Colon (tissue), 2 donors: ENCODE measurements around the gene ANK2.

Source experiments
- FAIRE-seq: peaks from 2 replicates; lab custom pipeline; 2012; peaks lifted over from hg19 to GRCh38; lab: Jason Lieb, UNC
- donor health status: control.
- donor health status: control.

ANK2 gene

DNA sequence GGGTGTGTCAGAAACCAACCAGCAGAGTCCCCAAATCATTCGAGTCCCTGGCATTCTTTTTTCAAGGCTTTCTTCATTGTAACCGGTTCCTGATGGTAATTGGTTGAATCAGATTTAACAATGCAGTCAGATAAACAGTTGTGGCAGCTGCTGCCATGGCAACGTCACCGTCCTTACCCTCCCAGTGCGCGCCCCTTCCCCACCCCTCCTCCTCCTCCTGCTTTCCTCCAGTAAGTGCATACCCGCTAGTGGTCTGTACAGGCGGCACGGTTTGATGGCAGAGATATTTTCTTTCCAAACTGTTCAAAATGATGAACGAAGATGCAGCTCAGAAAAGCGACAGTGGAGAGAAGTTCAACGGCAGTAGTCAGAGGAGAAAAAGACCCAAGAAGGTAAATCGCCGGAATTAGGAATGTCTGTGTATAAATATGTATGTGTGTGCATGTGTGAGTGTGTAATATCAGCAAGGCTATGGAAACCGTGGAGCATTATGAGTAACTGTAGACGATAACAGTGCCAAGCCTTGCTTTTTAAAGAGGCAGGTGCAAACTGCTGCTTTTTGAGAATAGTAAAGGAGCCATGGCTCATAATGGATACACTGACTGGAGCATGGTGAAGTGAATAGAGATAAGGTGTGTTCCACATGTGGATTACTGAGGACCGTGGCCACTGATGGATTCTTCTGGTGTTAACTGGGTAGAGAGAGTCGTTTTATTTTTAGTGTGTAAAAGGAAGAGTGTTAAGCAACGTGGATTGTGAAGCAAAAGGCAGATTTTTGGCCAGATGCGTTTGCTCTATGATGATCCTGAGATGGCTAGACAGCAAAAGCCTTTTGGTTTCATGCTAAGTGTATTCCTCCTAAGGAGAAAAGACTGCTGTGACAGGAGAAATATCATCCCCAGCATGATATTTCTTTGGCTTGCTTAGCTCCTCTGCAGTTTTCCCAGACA is at the start of gene ANK2:
Gene ANK2 (plus strand): TSS at position 233 of the 950 bp plus-strand sequence. CDS start 76 bp downstream, at position 309.
- no peak for FAIRE-seq

DNA sequence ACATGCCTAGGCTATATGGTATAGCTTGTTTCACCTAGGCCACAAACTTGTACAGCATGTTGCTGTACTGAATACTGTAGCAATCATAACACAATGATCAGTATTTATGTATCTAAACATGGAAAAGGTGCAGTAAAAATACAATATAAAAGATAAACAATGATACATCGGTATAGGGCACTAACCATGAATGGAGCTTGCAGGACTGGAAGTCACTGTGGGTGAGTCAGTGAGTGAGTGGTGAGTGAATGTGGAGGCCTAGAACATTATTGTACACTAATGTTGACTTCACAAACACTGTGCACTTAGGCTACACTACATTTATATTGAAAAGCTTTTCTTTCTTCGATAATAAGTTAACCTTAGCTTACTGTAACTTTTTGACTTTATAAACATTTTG is 45.6 kb upstream of the ANK2 start:
- no peak for FAIRE-seq

DNA sequence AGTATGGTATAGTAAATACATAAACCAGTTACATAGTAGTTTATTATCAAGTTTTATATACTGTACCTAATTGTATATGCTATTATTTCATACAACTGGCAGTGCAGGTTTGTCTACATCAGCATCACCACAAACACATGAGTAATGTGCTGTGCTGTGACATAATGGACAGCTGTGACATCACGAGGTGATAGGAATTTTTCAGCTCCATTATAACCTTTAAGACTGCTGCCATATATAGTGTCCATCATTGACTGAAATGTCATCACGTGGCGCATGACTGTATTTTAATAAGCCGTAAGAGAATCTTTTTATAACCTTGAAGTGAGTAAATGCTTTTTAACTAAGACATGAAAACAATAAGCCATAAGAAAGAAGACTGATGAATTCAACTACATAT is 44.8 kb upstream of the ANK2 start:
- no peak for FAIRE-seq

DNA sequence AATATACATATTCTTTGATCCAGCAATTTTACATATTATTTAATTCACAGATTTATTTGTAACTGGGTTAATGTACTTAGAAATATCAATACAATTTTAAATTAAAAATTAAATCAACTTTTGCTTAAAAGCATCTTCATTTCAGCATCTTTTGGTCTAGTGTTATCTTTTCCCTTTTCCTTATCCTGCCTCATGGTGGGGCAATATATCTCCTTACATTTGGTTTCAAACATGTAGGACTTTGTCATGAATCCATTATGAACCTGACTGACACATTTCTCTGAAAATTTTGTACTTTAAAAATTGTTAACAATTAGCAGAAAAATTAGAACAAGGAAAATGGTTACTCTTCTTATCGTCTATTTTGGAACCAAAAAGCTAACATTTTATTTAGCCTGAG is 42.8 kb upstream of the ANK2 start:
- FAIRE-seq, result no peak

DNA sequence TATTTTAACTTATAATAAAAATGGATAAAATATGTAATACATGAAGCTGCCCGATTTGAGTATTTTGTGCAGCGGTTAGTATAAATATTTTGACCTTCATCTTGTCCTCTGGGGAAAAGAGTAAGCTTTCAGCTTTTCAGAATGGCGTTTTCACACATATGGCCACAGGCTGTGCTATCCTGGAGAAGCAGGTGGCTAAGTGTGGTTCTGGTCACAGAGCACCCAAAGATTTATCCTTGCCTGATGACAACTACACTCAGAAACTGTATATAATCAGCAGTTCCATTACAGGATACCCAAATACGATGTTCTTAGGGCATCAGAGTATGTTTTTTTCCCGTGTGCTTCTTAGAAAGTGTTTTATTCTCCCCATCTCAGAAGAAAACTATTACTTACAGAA is 42.3 kb upstream of the ANK2 start:
- FAIRE-seq, result no peak

DNA sequence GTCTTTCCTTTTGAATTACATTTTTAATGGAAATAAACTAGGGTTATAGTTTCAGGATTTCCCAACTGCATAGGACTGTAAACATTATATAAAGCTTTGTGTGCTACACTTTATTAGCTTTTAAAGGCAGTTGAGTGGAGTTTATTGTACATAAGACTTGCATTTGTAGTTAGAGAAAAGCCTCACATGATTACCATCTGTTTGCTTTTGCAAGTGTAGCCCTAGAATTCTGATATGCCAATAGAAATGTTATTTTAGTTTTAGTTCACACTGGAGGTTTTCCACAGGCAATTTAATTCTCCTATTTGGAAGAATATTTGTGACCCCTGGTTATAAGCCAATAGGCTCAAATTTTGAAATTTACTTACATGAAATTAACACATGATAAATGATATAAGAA is 41.3 kb upstream of the ANK2 start:
- no peak for FAIRE-seq

DNA sequence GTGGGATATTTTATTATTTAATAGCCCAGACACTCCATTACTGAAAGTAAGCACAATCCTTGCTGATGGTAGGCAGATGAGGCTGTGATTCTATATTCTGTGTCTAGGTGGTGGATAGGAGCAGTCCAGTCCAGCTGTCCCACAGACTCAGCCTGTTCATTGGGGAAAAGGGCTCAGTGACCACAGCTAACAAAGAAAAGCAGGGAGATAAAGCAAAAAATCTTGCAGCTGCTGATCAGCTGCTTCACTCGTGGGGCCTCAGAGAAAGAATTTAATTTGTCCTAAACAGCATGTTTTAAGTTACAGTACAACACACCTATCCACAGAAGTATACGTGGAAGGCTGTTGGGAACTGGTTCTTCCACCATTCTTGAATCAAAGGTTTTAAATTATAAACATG is 40.7 kb upstream of the ANK2 start:
- no peak for FAIRE-seq

DNA sequence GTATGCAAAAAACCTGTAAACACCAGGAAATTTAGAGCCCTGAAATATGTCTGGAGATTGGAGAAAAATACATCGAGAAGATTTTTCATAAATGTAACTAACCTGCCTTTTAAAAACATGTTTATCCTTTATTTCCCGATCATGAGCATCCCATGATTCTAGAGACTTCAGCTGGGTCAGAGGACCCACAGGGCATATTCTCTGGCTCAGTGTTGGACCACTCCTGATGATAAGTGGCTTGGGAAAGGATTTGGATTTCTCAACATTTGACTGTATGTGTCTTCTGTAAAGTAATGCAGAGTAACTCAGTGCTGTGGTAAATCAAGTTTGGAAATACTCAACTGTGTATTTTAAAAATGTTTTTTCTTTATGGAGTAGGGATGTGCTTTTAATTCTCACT is 40.0 kb upstream of the ANK2 start:
- FAIRE-seq, result no peak

DNA sequence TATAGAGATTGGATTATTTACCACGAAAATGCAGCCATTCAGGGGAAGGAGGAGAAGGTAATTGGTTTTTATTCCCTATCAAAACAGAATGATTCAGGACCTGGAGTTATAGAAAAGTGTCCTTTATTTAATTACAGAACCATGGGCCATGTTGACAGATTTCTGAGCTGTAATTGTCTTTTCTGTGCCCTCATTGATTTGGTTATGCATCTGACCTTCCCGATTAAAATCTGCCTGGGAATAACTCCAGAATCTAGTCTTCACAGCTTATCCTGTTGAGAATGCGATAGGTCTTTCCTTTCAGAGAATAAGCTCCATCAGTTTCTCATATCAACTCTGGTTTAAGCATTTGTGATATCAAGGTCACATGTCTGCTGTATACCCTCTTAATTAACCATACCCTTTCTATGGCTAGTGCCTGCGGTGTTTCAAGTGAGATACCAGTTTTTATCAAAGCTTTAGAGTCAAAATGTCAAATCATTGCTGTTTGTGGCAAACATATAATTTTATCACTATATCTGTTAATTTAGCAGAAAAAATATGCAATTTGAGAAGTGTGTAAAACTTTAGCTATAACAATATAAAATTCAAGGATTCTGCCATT is 37.2 kb upstream of the ANK2 start:
- FAIRE-seq, result no peak

DNA sequence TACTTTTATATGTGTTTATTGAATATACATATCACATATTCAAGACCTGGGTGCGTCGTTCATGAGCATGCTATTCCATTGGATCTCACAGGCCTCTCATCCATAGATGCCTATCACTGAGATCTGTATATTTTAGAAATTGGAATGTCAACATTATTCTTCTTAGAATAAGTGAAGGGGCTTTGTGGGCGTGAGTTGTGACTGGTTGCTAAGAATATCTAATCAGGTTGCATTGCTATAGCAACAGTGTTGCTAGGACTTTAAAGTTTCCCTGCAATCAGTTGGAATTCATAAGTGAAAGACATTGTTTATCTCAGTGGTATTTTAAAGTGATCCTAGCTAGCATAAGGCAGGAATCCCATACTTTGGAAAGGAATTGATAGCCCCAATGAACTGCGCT is 36.7 kb upstream of the ANK2 start:
- FAIRE-seq, result no peak

DNA sequence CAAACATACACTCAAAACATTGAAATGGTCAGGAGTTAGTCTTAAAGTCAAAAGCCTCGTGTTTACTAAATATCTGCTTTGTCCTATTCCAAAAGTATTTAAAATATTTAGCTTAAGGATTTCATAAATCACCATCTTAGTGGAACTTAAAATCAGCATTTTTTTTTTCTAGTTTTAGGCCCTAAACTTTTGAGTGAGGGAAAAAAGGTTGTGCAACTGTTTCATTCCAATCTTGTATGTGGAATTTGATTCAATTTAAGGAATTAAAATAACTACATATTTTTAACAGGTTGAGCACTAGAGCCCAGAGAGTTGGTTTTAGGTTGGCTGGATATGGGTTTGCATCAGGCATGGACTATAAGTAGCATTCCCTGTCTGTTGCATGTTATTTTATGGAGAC is 35.7 kb upstream of the ANK2 start:
- no peak for FAIRE-seq

DNA sequence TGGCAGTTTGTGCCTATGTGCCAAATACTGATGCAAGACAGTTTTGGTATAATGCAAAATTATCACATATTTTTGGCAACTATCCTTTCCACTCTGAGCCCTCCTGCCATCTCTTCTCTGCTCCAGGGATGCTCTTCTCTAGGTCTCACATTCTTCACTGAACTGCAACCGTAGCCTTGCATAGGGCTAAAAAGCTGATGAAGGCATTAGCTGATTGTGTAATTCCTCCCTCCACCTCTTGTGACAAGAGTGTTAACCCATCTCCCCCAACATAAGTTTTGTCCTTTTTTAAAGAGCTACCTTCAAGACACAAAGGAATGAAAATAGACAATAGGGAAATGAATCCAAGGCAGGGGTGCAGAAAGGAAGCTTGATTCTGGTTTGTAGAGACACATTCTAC is 33.1 kb upstream of the ANK2 start:
- no peak for FAIRE-seq

DNA sequence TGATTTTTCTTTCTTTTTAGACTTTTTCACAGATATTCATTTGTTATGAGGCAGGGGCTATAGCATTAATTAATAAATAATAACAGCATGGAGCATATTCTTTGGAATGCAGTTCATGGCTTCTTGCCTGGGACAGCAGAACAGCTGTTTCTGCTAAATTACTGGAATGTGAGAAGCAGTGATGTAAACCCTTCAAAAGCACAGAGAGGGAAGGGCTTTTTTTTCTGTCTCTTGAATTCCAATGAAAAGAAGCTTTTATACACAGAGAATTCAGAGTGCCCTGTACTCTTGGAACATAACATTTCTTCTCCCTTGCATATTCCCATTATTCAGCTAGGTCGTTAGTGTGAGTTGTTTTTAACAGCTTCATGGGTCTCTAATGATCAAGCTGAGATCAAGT is 28.5 kb upstream of the ANK2 start:
- FAIRE-seq, result no peak

DNA sequence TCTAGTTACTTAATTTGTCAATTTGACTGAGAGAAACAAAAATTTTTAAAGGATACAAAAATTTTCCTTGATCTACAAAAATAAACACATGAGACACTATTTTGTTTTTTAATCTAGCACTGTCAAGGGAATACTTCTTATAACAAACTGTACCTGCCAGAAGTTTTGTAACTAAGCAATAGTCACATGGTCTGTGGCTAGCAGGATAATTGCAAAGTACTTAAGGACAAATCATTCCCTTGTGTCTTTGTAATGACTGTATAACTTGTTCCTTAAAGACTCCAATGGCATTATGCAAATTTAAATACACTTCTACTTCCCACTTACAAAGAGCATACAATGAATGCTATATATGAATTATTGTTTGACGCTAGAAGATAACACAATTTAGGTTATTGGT is 25.1 kb upstream of the ANK2 start:
- no peak for FAIRE-seq

DNA sequence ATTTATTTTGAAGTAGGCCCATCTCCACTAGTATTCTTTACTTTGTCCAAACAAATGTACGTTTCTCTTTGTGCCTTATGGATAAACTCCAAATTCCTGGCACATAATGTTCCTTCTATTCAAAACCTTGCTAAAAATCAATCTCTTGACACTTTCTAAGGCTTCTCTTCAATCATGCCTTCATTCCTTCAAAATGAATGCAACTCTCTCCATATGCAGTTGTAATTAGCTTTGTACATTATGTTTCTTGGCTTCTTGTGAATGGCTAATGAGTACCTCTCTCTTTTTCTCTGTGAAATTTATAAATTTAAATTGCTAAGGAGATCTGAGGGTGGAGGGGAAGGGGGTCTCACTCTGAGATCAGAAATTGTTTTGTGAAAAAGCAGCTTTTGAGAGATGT is 24.0 kb upstream of the ANK2 start:
- FAIRE-seq, result no peak

DNA sequence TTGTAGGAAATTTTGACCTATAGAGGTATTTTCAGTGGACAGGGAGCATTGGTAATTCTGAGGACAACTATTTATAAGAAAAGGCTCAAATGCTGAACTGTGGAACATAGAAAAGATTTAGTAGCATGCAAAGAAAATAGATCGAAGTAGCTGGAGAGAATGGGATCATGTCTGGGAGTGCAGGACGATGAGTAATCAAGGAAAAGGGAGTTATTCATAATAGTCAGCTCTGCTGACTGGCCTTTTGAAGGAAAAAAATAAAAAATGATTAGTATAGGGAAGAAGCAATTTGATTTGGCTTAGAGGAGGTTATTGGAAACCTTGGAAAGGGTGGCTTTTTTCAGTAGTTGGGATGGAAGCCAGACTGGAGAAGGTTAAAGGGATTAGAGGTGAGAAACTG is 22.9 kb upstream of the ANK2 start:
- FAIRE-seq, result no peak

DNA sequence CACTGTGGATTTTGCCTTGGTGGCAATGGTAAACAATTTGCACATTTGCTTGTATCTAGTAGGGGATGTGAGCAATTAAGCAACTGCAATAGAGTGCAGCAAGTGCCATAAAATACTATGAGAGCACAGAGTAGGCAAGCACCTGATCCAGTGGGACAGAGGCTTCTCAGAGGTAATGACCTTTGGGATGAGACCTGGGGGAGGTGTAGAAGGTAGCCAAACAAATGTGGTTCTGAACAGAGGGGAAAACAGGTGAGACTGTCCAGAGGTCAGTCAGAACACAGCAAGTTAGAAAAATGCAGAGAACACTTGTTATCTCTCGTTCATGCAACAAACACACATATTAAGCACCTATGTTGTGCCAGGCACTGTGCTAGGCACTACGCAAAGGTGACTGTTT is 21.4 kb upstream of the ANK2 start:
- FAIRE-seq, result no peak

DNA sequence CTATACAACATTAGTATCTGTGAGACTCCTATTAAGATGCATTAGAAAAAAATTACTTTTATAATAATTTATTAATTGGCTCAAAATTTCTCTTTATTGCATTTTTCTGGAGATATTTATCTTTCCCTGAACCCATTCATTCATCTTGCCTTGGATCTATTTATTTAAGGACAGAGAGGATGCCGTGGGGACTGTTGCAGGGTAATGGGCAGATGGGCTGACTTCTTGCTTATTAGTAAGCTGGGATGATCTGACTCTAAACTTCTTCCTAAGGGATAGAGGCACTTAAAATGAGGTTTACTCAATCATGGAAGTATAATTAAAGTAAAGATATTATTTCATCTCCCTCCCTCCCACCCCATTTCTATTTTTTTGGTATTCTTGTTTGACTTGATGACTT is 18.2 kb upstream of the ANK2 start:
- FAIRE-seq, result no peak

DNA sequence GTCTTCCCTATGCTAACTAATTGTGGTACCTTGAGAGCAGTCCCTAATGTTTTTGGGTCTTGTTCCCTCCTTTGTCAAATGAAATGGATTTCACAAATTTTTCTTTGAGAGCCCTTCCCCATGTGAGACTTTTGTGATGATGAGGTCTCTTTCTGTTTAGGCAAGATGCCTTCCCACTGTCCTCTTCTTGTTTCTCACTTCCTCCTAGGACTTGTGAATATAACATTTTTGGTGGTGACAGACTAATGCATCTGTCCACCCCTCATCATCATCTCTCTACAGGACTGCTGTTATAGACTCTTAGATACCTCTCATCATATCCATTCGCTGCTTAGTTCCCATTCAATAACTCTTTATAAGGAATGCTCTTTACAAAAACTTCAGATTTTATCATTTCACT is 8.7 kb upstream of the ANK2 start:
- no peak for FAIRE-seq

DNA sequence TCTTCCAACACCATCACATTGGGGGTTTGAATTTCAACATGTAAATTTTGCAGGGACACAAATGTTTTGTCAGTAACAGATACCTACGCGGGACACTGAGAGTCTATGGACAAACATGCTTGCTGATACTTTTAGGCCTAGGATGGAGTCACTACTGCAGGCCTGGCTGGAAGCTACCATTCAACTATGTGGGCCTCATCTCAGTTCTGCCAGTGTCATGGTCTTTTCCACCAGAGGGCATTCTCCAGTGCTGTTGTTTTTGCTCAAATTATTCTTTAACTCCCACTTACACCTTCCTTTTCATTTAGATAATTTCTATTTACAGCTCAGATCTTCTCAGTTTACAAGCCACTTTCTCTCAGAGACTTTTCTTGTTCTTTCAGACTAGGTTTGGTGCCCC is 7.0 kb upstream of the ANK2 start:
- no peak for FAIRE-seq

DNA sequence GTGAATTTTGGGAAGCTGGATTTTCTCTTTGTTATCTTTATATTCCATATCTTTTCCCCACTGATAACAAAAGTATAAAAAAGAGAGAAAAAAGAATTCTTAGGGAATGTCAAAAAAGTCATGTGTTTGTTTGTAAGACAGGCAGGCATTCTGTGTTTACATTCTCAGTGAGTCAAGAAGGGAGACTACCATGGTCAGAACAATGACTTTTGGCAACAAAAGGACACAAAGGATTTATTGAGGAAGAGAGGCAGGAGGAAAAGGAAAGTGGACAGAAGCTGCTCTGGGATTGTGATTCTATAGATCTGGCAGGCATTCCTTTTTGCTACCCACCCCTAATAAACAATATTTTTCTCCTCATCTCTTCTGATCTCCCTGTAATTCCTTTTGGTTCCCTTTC is 5.9 kb upstream of the ANK2 start:
- FAIRE-seq, result no peak

DNA sequence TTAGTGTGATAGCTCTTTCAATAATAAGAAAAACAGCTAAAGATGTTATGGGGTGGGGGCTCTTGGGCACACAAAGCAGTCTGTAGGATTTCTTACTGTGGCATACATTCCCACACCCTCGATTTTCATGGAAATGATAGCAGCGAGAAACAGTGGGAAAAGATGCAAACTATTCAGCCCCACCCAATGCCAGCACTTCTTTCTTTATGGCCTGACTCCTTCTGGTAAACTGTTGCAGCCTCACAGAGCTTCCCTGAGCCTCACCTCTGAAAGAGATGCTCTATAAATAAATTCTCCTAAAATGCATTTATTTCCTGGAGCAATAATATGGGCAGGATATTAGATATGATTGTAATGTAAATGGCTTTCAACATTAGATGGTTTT is 910 bp downstream of the ANK2 start:
- no peak for FAIRE-seq

DNA sequence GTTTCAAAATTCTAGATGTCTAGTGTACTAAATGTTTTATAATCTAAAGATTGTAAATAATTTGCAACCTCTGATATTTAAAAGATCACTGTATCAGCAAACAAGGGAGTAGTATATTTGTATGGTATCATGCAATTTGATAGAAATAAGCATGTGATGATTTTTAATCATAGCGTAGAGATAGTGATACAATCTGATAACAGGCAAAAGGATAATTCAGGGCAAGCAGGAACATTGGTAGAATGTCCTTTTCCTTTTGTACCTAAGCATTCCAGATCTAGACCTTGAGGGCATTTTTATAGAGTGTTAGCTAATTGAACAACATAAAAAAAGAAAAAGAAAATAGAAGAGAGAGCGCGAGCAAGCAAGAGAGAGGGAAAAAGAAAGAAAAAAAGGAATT is 1.4 kb downstream of the ANK2 start:
- FAIRE-seq, result no peak

DNA sequence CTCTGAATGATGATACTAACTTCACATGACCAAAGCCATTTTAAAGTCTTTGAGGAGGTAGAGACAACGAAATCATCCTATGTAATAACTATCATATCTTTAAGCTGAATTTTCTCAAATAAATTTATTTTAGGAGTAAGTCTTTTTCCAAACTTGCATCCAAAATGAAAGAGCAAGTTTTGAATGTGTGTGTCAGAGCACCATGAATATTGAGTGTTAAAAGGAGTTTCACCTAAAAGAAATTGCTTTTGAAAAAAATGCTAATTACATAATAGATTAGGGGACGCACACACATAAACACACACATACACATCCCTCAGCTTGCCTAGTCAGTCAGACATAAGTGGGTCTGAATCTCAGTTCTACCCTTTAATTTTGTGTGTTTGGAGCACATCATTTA is 1.9 kb downstream of the ANK2 start:
- FAIRE-seq, result no peak
